GM12892 (cell line): Measurements from ENCODE around the gene CDC5L.

Experiments
- POLR2A ChIP-seq: IDR thresholded peaks from 2 replicates; pipeline ENCODE4 v1.6.1; 2011; ENCODE audit warnings: low read depth, low read length, control low read depth
- POLR2AphosphoS5 ChIP-seq: IDR thresholded peaks from 2 replicates; pipeline ENCODE4 v1.6.1; 2011; ENCODE audit warnings: low read depth, low read length, control low read depth
- TAF1 ChIP-seq: IDR thresholded peaks from 2 replicates; pipeline ENCODE4 v1.6.1; 2011; ENCODE audit warnings: low read depth, mild to moderate bottlenecking, control low read depth, low read length, borderline replicate concordance

DNA sequence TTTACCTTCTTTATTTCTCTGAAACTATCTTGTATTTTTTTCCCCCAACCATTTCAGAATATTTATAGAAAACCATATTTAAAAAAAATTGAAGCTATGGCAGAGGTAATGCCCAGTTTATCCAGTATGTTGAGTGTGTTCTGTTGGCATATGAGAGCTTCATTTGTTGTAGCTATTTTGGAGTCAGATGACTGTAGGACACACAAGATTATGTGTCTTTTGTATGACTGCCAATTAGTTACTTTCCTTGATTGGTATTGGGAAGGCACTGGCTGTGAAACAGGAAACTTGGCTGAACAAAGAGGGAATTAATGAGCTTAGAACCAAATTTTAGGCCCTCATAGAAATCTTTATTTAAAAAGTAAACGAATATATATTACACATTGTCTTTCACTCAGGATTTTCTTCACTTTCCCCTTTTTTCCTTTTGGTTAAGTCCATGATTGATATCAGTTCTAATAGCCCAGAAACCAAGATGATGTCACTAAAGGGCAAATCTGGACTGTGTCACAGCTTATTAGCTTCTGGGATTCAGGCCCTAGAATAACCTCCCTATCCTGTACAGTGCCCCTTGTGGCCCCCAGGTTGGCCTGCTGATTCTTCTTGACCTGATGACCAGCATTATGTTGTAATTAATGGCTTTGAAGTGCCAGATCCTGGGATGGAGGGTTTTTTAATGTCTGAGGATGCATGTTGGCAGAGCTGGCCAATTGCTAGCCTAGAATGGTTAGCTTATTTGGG lies 10.1 kb downstream of the CDC5L start:
- TF ChIP-seq POLR2A (no peak), POLR2AphosphoS5 (no peak), TAF1 (no peak)
